Body of pancreas (tissue), 4 donors: Measurements from ENCODE around the gene TUBGCP2.

Source experiments
- CTCF ChIP-seq, 7 experiments: fragments of 450-650 bp in 4 of 7; fragments of 200-600 bp in 3 of 7; sonication (generic) in 3 of 7; IDR thresholded peaks; one replicate each; pipeline ENCODE4 v1.5.1; 2016 to 2019; ENCODE audit warnings: antibody characterized with exemption in 7 of 7
- POLR2A ChIP-seq, 3 donors: fragments of 450-650 bp; IDR thresholded peaks; one replicate each; pipeline ENCODE4 v1.6.1; 2016; ENCODE audit warnings: antibody characterized with exemption in 3 of 3, mild to moderate bottlenecking in 2 of 3

GRCh38 chr10:133337370-133337725 lies 28.7 kb upstream of the TUBGCP2 start:
- TF ChIP-seq CTCF (IDR thresholded peaks at IDR 0.05), result no peak
- TF ChIP-seq POLR2A (IDR thresholded peaks at IDR 0.05), result no peak
